T-cell (primary cell): ENCODE data around the gene SLC25A17. TPM values are rescaled to one million over a fixed set of nuclear protein-coding genes. Genes with fewer than 3 reads are reported as not detected.

Experiments used
- total RNA-seq, 35 experiments: library from RNA in 6 of 35; stranded (reverse) in 6 of 35; fragments of 120-200 nt in 1 of 35; gene quantifications; one replicate each; pipeline versions ENCODE4 v1.2.1 to v1.2.4 and lab custom pipeline; 2013 to 2026

The SLC25A17 gene
- total RNA-seq, 5 donors from 2014 or later (not counting 1 experiment from before 2014, with no cell fraction given): 8.9 to 14.2 (median 12.7) TPM

Other genes starting within 250 kb of the SLC25A17 start
- 100 to 1,000 TPM in 3 of 5 donors, 10 to 100 TPM in 2; 81.9 to 118 (median 114) TPM for gene MRTFA, start 182.6 kb downstream of the SLC25A17 start, total RNA-seq
- not detected for gene MCHR1, start 139.9 kb downstream of the SLC25A17 start, total RNA-seq
- gene ST13, start 37.3 kb upstream of the SLC25A17 start, total RNA-seq: 100 to 1,000 TPM; 135 to 186 (median 140) TPM
- 10 to 100 TPM; 15.1 to 20.7 (median 15.8) TPM for gene XPNPEP3, start 37.8 kb upstream of the SLC25A17 start, total RNA-seq
- not detected for gene DNAJB7, start 42.8 kb upstream of the SLC25A17 start, total RNA-seq
- 10 to 100 TPM; 27.1 to 46.1 (median 39.7) TPM for gene RBX1, start 132.0 kb upstream of the SLC25A17 start, total RNA-seq